HG03108 (cell line): ENCODE results near the gene MSH4.
A peak's percentile ranks its signal among the peaks of the same experiment; 100 is the strongest.
"Not testable (repeated sequence)": the region's sequence is repeated elsewhere in the genome, so short reads cannot be mapped to it uniquely, and the experiment has no call there.

Source experiments
- ATAC-seq: cut with Tn5 transposase; IDR thresholded peaks from one replicate; pipeline ENCODE4 v1.9.1; 2021; ENCODE audit warnings: moderate library complexity; ENCODE audit not compliant: unreplicated experiment

The MSH4 gene

DNA sequence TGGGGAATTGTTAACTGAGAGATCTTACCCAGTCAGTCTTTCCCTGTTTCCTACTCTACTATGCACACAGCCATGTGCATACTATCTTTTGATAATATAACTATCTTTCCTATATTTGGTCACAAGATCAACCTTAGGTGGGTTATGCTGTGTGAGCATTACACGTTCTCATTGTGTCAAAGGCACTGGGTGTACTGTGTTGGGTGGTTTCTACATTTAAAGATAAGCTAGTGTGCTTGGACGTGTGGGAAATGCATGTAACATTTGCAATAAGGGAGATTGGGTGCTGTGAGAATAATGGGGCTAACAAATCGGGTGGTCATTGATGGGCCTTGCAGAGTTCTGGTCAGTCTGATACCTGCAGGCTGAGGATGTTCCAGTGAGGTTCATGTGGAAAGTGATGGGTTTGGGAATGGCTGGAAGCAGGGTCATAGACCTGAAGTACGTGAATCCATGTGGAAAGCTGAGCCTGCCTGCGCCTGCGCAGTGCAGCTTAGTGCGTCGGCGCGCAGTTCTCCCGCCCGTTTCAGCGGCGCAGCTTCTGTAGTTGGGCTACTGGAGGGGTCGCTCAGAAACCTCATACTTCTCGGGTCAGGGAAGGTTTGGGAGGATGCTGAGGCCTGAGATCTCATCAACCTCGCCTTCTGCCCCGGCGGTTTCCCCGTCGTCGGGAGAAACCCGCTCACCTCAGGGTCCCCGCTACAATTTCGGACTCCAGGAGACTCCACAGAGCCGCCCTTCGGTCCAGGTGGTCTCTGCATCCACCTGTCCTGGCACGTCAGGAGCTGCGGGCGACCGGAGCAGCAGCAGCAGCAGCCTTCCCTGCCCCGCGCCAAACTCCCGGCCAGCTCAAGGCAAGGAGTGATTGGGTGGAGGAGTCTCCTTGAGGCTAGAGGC, at the start of gene MSH4:
TSS of gene MSH4 (plus strand) at position 507 of the 897 bp plus-strand sequence. CDS start at position 611, 104 bp downstream.
- ATAC-seq = no peak

DNA sequence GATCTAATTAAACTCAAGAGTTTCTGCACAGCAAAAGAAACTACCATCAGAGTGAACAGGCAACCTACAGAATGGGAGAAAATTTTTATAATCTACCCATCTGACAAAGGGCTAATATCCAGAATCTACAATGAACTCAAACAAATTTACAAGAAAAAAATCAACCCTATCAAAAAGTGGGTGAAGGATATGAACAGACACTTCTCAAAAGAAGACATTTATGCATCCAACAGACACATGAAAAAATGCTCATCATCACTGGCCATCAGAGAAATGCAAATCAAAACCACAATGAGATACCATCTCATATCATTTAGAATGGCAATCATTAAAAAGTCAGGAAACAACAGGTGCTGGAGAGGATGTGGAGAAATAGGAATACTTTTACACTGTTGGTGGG, 39.5 kb upstream of the MSH4 start:
- not testable (repeated sequence) for ATAC-seq

DNA sequence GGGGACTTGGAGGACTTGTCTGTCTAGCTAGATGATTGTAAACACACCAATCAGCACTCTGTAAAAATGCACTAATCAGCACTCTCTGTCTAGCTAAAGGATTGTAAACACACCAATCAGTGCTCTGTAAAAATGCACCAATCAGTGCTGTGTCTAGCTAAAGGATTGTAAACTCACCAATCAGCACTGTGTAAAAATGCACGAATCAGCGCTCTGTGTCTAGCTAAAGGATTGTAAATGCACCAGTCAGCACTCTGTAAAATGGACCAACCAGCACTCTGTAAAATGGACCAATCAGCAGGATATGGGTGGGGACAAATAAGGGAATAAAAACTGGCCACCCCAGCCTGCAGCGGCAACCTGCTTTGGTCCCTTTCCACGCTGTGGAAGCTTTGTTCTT, 38.1 kb upstream of the MSH4 start:
- ATAC-seq = not testable (repeated sequence)

DNA sequence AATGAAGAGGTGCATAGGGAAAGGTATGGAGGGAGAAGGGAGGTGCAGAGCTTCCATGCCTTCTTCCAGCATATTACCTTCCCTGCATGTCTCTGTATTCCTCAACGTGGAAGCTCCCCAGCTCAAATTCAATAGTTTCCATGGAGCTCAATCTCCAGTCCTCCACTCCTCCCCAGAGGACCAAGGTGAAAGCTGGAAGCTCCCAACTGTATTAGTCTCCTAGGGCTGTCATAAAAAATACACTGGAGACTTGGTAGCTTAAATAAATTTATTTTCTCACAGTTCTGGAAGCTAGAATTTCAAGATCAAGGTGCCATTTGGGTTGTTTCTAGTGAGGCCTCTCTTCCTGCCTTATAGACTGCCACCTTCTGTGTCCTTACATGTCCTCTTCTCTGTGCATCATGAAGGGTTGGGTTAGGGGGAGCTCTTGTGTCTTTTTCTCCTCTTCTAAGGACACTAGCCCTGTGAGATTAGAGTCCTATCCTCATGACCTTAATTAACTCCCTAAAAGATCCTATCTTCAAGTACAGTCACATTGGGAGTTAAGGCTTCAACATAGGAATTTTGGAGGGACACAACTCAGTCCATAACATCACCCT, 32.5 kb upstream of the MSH4 start:
- no peak for ATAC-seq

DNA sequence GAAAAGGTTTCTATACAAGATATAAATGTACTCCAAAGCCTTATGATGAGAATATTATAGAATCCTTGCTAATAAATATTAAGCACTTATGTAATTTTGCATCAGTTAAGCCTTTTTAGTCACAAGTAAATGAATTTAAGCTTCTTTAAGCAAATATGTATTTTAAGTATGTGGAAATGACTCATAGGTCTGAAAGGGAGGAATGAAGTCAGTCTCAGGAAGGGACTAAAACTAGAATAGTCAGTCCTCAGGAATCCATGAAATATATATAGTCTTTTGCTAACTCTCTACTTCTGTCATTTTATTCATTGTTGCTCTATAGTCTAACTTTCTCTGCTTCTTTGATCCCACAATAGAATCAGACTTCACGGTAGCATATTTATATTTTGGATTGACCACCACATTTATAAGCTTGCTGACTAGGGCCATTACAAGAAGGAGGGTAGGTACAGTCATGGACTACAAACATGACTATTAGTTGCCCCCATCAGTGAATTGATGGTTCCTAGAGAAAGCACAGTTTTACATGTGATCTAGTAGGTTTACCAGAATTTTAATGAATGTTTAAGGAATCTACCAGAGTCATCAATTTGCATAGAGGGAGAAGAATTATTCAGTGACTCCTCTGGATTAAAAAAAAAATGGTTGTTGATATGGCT, 30.9 kb upstream of the MSH4 start:
- ATAC-seq = no peak

DNA sequence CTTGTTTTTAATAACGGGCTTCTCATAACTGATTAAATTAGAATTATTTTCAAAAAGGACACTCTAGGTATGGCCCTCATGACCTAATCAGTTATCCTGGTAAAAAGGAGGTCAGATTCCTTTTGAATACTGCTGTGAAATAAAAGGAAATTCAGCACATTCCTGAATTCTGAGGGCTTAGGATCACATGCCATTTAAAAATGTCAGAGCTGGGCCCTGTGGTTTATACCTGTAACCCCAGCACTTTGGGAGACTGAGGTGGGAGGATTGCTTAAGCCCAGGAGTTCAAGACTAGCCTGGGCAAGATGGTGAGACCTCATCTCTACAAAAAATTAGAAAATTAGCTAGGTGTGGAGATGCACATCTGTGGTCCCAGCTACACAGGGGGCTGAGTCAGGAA, 28.7 kb upstream of the MSH4 start:
- no peak for ATAC-seq

DNA sequence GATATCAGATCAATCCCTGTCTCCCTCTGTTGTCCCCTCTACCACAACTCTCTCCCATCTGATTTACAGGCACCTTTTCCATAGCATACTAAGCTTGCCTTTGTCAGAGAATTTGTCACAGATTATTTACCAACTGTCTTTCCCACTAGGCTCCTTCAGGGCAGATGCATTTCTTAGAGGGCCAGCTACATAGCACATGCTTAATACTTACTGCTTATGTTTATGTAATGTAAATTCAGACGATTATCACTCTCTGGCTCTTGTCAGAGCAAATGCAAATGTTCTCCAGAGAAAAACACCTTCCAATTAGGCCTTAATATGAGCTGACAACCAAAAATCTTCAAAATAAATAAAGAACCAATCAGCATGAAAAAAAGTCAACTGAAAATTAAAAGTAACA, 25.9 kb upstream of the MSH4 start:
- no peak for ATAC-seq

DNA sequence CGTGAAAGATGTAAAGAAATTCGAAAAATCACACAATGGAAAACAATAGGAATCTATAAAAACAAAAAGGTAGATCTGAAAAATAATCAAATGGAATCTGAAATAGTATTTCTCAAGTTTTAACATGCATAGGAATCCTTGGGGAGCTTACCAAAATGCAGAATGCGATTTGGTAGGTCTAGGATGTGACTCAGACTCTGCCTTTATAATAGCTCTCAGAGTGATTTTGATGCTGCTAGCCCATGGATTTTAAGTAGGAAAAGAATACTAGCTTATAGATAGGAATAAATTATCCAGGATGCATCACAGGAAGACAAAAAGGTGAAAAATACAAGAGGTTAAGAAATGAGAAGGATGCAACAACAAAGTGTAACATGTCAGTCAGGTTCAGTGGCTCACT, 24.7 kb upstream of the MSH4 start:
- no peak for ATAC-seq

DNA sequence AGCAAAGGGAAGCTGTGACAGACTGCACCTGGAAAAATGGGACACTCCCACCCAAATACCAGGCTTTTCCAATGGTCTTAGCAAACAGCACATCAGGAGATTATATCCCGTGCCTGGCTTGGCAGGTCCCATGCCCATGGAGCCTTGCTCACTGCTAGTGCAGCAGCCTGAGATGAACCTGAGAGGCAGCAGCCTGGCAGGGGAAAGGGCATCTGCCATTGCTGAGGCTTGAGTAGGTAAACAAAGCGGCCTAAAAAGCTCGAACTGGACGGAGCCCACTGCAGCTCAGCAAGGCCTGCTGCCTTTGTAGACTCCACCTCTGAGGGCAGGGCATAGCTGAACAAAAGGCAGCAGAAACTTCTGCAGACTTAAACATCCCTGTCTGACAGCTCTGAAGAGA, 18.9 kb upstream of the MSH4 start:
- not testable (repeated sequence) for ATAC-seq

DNA sequence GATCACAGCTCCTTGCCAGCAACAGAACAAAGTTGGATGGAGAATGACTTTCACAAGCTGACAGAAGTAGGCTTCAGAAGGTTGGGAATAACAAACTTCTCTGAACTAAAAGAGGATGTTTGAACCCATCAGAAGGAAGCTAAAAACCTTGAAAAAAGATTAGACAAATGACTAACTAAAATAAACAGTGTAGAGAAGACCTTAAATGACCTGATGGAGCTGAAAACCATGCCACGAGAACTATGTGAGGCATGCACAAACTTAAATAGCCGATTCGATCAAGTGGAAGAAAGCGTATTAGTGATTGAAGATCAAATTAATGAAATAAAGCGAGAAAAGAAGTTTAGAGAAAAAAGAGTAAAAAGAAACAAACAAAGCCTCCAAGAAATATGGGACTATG, 18.0 kb upstream of the MSH4 start:
- ATAC-seq = not testable (repeated sequence)

DNA sequence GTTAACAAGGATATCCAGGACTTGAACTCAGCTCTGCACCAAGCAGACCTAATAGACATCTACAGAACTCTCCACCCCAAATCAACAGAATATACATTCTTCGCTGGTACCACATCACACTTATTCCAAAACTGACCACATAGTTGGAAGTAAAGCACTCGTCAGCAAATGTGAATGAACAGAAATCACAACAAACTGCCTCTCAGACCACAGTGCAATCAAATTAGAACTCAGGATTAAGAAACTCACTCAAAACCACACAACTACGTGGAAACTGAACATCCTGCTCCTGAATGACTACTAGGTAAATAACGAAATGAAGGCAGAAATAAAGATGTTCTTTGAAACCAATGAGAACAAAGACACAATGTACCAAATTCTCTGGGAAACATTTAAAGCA, 16.5 kb upstream of the MSH4 start:
- not testable (repeated sequence) for ATAC-seq

DNA sequence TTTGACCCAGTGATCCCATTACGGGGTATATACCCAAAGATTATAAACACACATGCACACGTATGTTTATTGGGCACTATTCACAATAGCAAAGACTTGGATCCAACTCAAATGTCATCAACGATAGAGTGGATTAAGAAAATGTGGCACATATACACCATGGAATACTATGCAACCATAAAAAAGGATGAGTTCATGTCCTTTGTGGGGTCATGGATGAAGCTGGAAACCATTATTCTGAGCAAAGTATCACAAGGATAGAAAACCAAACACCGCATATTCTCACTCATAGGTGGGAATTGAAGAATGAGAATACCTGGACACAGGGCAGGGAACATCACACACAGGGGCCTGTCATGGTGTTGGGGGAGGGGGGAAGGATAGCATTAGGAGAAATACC, 12.8 kb upstream of the MSH4 start:
- not testable (repeated sequence) for ATAC-seq

DNA sequence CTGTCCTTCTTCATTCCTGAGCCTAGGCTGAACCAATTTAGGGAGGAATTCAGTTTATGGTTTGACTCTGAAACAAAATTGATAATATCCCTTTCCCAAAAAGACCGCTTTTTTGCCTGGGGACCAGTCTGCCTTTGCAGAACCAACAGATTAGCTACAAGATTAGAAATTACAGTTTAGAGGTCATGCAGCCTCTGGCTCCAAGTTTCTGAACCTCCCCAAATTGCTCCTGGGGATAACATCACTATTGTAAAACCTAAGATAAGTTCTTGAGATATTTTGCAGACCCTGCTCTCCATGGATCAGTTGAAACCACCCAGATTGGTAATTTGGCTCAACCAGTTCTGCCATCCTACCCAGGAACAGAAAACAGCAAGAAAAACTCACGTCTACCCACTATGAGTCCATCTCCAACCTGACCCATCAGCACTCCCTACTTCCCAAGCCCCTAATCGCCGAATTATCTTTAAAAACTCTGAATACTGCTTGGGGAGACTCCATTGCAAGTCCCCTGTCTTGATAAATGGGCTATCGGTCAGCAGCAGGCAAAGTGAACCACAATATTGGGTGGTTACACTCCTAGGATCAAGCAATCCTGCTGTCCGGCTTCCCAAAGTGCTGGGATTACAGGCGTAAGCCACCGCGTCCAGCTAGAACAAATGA, 11.2 kb upstream of the MSH4 start:
- peak; percentile 18 for ATAC-seq

DNA sequence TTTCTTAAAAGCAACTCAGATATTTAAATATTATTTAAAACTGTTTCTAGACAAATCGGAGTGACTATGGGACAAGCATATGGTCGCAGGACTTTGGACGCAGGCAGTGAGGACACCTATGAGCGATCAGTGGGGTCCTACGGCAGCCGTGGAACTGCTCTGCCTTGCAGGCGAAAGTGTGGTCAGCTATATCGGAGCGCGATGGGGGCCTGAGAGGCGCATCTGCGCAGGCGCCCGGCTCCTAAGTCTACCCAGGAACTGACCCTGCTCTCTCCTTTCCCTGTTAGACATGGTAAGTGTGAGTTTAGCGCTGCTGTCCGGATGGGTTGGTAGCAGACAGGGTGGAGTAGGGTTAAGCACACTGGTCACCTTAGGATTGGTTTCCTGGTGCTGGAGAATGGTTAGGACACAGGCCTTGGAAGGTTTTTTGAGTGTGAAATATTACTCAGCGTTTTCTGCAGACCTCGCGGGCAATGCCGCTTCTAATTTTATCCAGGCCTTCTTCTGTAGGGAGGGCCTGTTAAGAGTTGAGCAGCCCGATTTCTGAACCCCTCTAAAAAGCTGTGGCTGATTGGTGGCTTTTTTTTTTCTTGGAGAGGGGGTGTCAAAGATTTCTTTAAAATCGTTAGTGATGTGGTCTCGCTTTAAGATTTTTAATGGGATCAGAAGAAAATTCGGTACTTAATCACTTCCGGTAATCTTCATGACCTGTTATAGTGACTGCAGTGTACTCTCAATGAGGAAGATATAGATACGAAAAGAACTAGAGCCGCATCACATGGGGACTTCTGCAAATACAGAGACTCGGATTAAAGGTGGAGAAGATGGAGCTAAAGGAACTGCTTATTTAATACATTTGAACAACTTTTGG, 10.5 kb upstream of the MSH4 start, which contains the start of gene RABGGTB:
TSS of gene RABGGTB (plus strand) at position 274 of the 871 bp plus-strand sequence. CDS start at position 290, 16 bp downstream.
- peak; percentile 76 for ATAC-seq

DNA sequence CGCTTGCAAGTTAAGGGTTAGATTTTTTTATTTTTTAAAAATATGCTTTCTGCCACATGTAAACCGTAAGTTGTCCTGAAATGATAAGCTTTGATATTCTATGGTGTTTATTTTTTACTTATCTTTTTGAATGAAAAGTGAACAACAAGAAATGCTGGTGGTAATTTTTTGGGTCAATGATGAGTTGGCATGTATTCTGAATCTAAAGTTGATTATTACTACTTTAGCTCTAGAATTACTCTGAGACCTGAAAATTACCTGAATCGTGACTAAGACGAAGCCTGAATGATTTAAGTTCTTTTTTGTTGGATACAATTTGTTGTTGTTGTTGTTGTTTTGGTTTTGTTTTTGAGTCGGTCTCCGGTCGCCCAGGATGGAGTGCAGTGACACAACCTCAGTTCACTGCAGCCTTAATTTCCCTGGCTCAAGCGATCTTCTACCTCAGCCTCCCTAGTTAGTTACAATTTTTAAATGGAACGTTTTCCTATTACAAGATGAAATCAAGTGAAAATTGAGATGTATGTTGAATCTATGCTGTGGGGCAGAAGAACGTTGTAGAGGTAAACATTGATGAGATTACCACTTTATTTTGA, 9.7 kb upstream of the MSH4 start:
- no peak for ATAC-seq

DNA sequence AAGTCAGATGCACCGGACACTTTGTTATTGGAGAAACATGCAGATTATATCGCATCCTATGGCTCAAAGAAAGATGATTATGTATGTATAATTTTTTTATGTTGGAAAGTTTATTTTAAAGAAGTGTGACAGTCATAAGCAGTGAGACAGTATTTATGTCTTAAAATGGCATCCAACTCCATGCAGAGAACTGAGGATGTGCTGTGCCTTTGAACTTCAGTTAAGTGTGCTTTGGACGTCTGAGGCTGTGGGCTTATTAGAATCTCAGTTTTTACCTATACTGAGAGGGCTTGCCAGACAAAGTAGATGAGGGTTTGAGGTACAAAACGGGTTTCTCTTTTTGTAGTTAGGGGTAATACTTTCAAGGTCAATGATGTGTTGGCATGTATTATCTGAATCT, 9.2 kb upstream of the MSH4 start:
- ATAC-seq = no peak

DNA sequence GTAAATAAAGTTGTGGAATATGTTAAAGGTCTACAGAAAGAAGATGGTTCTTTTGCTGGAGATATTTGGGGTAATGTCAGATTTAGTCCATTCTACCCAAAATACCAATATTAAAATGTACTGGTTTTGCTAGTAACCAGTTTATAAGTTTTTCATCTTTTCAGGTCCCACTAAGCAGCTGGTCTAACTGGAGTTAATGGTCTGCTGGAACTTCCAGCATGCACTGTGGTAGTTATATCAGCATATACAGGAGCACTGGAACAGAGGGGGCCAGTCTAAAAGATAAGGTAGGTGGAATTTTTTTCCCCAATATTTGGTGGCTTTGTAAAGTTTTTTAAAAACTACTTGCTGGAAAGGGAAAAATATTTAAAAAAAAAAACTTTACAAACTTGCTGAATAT, 6.7 kb upstream of the MSH4 start:
- no peak for ATAC-seq

DNA sequence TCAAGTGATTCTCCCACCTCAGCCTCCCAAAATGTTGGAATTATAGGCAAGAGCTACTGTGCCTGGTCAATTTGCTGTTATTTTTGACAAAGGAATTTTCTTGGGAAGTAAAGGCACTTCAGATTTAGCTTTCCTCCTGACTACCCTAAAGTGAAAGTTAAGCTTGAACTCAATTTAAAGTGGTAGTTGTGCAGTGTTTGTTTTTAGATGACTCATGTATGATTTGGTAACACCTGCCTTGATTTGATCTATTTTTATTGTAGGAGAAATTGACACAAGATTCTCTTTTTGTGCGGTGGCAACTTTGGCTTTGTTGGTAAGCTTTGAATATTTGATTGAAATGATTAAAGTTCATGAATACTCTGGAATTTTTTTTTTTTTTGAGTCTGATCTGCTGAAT, 5.7 kb upstream of the MSH4 start:
- no peak for ATAC-seq

DNA sequence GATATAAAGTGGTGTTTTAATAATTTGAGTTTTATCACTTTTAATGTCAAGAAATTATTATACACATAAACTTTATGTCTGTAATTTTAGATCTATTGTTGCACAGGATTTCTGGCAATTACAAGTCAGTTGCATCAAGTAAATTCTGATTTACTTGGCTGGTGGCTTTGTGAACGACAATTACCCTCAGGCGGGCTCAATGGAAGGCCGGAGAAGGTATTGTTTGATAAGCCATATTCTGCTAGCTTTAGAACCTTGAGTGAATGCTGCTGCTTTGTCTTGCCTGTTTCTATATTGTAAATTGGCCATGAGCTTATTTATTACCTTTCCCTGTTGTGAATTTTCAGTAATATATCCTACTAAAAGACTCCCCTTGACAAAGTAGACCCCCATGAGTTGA, 4.6 kb upstream of the MSH4 start:
- ATAC-seq = no peak

DNA sequence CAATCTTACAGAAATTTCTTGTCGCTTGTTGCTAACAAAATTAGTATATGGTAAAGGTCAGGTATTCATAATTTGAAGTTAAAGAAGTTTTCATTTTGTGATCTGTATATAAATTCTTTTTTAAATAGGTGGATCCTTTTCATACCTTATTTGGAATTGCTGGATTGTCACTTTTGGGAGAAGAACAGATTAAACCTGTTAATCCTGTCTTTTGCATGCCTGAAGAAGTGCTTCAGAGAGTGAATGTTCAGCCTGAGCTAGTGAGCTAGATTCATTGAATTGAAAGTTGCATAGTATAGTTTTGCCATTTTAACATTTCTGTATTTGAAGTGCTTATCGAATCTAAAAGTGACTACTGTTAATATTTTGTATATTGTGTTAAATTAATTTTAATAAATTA, 2.3 kb upstream of the MSH4 start:
- no peak for ATAC-seq
